BE2C (cell line): ENCODE measurements around the gene FAM83E.
A peak's percentile ranks its signal among the peaks of the same experiment; 100 is the strongest.
"Not testable (repeated sequence)": the region's sequence is repeated elsewhere in the genome, so short reads cannot be mapped to it uniquely, and the experiment has no call there.

Experiments used
- DNase-seq: peaks from one replicate; pipeline ENCODE4 v3.0.0-alpha.2; 2020
- H3K27me3 ChIP-seq: fragments of 250-450 bp; sonication (Bioruptor Pico); 2 replicates; pipeline ENCODE4 v1.5.1; 2020; ENCODE audit warnings: mild to moderate bottlenecking
- H3K36me3 ChIP-seq: fragments of 250-450 bp; sonication (Bioruptor Pico); 2 replicates; pipeline ENCODE4 v1.5.1; 2020; ENCODE audit warnings: mild to moderate bottlenecking
- H3K4me1 ChIP-seq: fragments of 250-450 bp; sonication (Bioruptor Pico); 2 replicates; pipeline ENCODE4 v1.5.1; 2020
- H3K4me3 ChIP-seq: 2 replicates; pipeline ENCODE4 v1.5.1; 2011; ENCODE audit warnings: low read depth, low read length
- H3K9me3 ChIP-seq: fragments of 250-450 bp; sonication (Bioruptor Pico); 2 replicates; pipeline ENCODE4 v1.5.1; 2020
- TF ChIP-seq, protein P1 (sequence below): IDR thresholded peaks from 2 replicates; pipeline ENCODE4 v1.5.1; 2012; ENCODE audit warnings: mild to moderate bottlenecking, low read depth, low read length

Gene FAM83E

GRCh38 chr19:48659768-48660167, 44.9 kb upstream of the FAM83E start:
- H3K4me1 ChIP-seq = no peaks in the 10 kb centered on the region; the same call in 1 of the 2 replicates
- DNase-seq = no peak
- H3K4me3 ChIP-seq = no peak overlapping the region
- TF ChIP-seq, protein P1, sequence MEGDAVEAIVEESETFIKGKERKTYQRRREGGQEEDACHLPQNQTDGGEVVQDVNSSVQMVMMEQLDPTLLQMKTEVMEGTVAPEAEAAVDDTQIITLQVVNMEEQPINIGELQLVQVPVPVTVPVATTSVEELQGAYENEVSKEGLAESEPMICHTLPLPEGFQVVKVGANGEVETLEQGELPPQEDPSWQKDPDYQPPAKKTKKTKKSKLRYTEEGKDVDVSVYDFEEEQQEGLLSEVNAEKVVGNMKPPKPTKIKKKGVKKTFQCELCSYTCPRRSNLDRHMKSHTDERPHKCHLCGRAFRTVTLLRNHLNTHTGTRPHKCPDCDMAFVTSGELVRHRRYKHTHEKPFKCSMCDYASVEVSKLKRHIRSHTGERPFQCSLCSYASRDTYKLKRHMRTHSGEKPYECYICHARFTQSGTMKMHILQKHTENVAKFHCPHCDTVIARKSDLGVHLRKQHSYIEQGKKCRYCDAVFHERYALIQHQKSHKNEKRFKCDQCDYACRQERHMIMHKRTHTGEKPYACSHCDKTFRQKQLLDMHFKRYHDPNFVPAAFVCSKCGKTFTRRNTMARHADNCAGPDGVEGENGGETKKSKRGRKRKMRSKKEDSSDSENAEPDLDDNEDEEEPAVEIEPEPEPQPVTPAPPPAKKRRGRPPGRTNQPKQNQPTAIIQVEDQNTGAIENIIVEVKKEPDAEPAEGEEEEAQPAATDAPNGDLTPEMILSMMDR = no peak
- H3K36me3 ChIP-seq = no peaks in the 10 kb centered on the region
- H3K9me3 ChIP-seq = no peaks in the 10 kb centered on the region
- no peaks in the 10 kb centered on the region for H3K27me3 ChIP-seq

GRCh38 chr19:48658483-48658882, 43.6 kb upstream of the FAM83E start:
- Histone ChIP-seq H3K4me3 (no peak overlapping the region), H3K27me3 (no peaks in the 10 kb centered on the region), H3K9me3 (no peaks in the 10 kb centered on the region), H3K36me3 (no peaks in the 10 kb centered on the region), H3K4me1 (no peaks in the 10 kb centered on the region; the same call in 1 of the 2 replicates)
- no peak for DNase-seq
- TF ChIP-seq, protein P1 = no peak

GRCh38 chr19:48657828-48658227, 43.0 kb upstream of the FAM83E start:
- H3K27me3 ChIP-seq, H3K36me3 ChIP-seq, H3K4me1 ChIP-seq, H3K9me3 ChIP-seq, DNase-seq, H3K4me3 ChIP-seq: not testable (repeated sequence)

DNA sequence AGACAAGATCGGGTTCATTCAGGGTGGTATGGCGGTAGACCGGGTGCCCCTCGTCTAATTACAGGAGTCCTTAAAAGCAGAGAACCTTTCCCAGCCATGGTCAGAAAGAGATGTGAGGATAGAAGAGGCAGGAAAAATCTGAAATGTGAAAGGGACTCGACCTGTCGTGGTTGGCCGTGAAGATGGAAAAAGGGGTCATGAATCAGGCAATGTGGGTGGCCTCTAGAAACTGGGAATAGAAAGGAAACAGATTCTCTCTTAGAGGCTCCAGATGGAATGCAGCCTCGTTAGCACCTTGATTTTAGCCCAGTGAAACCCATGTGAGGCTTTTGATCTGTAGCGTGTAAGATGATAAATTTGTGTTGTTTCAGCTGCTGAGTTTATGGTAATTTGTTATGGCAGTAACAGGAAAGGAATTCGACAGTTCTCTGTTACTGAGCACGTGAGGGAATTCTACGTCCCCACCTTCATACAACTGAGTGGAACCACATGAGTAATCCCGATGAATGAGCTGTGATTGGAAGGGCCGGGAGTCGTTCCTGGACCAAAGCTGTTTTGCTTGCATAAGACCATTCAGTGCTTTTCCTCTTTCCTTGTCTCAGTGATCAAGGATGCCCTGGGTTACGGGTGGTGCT, 42.1 kb upstream of the FAM83E start:
- H3K9me3 ChIP-seq = no peaks in the 10 kb centered on the region
- no peak overlapping the region for H3K4me3 ChIP-seq
- no peaks in the 10 kb centered on the region; the same call in 1 of the 2 replicates for H3K4me1 ChIP-seq
- no peaks in the 10 kb centered on the region for H3K36me3 ChIP-seq
- TF ChIP-seq, protein P1 = no peak
- DNase-seq = no peak
- H3K27me3 ChIP-seq = no peaks in the 10 kb centered on the region

DNA sequence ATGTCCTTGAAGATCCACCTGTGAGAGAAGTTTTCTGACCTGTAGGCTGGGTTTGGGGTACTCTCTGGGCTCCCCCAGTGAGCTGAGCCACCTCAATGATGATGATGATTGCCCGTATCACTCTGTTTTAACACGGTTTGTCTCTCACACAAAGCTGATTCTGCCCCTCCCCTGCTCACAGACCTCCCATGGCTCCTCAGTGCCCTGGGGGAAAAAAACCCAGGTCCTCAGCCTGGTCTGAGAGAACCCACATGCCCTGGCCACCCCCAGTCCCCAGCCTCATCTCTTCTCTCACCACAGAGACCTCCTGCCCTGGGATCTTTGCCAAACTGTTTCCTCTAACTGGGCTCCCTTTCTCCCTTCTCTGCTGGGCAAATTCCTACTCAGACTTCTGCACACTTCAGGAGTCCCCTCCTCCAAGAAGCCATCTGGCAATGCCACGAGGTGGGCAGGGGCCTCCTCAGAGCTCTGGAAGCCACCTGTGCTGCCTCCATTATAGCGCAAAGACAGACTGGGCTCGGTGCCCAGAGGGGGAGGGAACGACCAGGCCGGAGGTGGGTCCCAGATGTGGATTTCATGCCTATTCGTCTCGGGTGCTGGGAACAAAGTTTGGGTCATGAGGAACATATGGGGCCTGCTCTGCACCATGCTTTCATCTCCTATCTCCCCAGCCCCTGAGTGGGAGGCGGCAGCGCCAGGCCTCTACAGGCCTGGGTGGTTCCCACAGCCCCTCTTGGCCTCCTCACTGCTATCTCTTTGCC, 39.6 kb upstream of the FAM83E start:
- DNase-seq = peak; percentile 75
- H3K4me1 ChIP-seq = no peaks in the 10 kb centered on the region; the same call in 1 of the 2 replicates
- no peaks in the 10 kb centered on the region for H3K36me3 ChIP-seq

GRCh38 chr19:48651683-48652048, 36.8 kb upstream of the FAM83E start:
- DNase-seq = no peak
- no peaks in the 10 kb centered on the region for H3K9me3 ChIP-seq
- H3K27me3 ChIP-seq = no peaks in the 10 kb centered on the region
- no peaks in the 10 kb centered on the region; the same call in 1 of the 2 replicates for H3K4me1 ChIP-seq
- TF ChIP-seq, protein P1 = no peak
- no peak overlapping the region for H3K4me3 ChIP-seq
- H3K36me3 ChIP-seq = no peaks in the 10 kb centered on the region

More for the DNA sequence above, 39.6 kb upstream of the FAM83E start:
- TF ChIP-seq, protein P1 = no peak
- no peaks in the 10 kb centered on the region for H3K27me3 ChIP-seq
- H3K4me3 ChIP-seq = no peak overlapping the region
- no peaks in the 10 kb centered on the region for H3K9me3 ChIP-seq
